22Rv1 (cell line): ENCODE measurements around the gene PPP1R16B.

Experiments
- H3K27ac ChIP-seq: fragments of 450-650 bp; 2 replicates; pipeline ENCODE4 v1.5.1; 2017
- CTCF ChIP-seq: fragments of 450-650 bp; IDR thresholded peaks from 2 replicates; pipeline ENCODE4 v1.5.1; 2017; ENCODE audit warnings: mild to moderate bottlenecking
- ZFX ChIP-seq: fragments of 450-650 bp; IDR thresholded peaks from 2 replicates; pipeline ENCODE4 v1.6.1; 2017; ENCODE audit warnings: antibody characterized with exemption, borderline replicate concordance

Gene PPP1R16B

GRCh38 chr20:38902601-38903000 lies 97.1 kb downstream of the PPP1R16B start:
- H3K27ac ChIP-seq, result no peak overlapping the region
- TF ChIP-seq CTCF (no peak), ZFX (no peak)

- H3K27ac ChIP-seq, result no peak overlapping the region
- no peak for TF ChIP-seq ZFX
- no peak for TF ChIP-seq CTCF
Measured at GRCh38 chr20:38903335-38903734, 97.8 kb downstream of the PPP1R16B start.

DNA sequence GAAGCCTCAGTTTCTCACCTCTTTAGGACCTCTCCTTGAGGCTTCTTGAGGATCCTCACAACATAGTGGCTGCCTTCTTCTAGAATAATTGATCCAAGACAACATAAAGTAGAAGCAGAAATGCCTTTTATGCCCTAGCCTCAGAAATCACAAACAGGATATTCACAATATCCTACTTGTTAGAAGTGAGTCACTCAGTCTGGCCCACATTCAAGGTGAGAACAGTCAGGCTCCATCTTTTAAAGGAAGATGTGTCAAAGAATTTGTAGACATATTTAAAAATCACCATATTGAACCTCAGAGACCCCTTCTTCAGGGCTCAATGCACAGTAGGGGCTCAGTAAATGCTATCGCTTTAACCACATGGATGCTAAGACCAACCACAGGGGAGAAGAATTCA lies 99.9 kb downstream of the PPP1R16B start:
- H3K27ac ChIP-seq, result no peak overlapping the region
- TF ChIP-seq ZFX, result no peak
- TF ChIP-seq CTCF, result no peak

DNA sequence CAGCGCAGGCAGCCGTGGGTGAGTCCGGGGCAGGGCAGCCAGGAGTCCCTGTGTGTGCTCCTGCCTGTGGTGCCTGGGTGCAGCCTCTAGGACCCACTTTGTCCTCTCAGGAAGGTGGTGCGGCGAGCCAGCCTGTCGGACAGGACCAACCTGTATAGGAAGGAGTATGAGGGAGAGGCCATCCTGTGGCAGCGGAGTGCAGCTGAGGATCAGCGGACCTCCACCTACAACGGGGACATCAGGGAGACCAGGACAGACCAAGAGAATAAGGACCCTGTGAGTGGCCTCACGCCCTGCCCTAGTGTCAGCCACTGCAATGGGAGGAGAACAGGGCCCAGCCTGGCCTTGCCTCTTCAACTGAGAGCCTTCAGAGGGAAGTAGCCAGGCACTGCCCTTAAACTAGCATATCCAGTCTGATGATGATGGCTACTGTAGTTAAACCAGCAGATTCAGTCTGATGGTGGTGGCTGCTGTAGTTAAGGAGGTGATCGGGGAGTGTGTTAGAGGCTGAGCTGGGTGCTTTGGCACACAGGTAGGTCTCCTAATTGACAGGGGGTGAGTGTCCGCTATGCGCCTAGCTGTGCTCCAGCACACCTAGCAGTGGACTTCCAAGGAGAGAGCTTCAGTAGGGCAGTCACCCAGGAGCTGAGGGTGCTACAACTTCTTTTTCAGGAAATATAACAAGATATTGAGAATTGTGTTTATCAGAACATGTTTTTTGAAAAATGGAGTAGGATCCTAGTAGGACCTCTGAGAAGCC lies 102.6 kb downstream of the PPP1R16B start:
- H3K27ac ChIP-seq, result no peak overlapping the region
- TF ChIP-seq ZFX (no peak), CTCF (no peak)

DNA sequence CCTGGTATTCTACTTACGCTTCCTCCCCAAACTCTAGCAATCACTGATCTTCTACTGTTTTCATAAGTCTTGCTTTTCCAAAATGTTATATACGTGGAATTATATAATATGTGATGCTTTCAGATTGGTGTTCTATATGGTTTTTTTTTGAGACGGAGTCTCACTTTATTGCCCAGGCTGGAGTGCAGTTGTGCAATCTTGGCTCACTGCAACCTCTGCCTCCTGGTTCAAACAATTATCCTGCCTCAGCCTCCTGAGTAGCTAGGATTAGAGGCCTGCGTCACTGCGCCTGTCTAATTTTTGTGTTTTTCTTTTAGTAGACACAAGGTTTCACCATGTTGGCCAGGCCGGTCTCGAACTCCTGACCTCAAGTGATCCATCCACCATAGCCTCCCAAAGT lies 109.9 kb downstream of the PPP1R16B start:
- no peak overlapping the region for H3K27ac ChIP-seq
- TF ChIP-seq CTCF, result no peak
- no peak for TF ChIP-seq ZFX

- H3K27ac ChIP-seq, result no peak overlapping the region
- TF ChIP-seq CTCF (no peak), ZFX (no peak)
Measured at GRCh38 chr20:38917657-38918056, 112.2 kb downstream of the PPP1R16B start.

- no peak overlapping the region for H3K27ac ChIP-seq
- no peak for TF ChIP-seq ZFX
- TF ChIP-seq CTCF, result no peak
Measured at GRCh38 chr20:38918172-38918571, 112.7 kb downstream of the PPP1R16B start.
